Measurements from ENCODE around the gene ZBTB37.
"Not testable (repeated sequence)": the region's sequence is repeated elsewhere in the genome, so short reads cannot be mapped to it uniquely, and the experiment has no call there.

Gene ZBTB37

GRCh38 chr1:173867141-173867752, 933 bp upstream of the ZBTB37 start:
- peaks cover 60% of the 10 kb centered on the region for H3K36me3 ChIP-seq (ENCODE audit: control insufficient read depth, insufficient read depth, low read length, severe bottlenecking)
- peak overlapping the region; percentile 100 for H3K4me3 ChIP-seq (ENCODE audit: low read length)

GRCh38 chr1:173867753-173868265, 371 bp upstream of the ZBTB37 start, which contains the start of gene GAS5:
TSS of gene GAS5 (minus strand) at chr1:173867989.
- peaks cover 54% of the 10 kb centered on the region for H3K36me3 ChIP-seq (ENCODE audit: control insufficient read depth, insufficient read depth, low read length, severe bottlenecking)

More at GRCh38 chr1:173867141-173867752, 933 bp upstream of the ZBTB37 start:
- H3K9me3 ChIP-seq (ENCODE audit: control insufficient read depth, low read length) = no peaks in the 10 kb centered on the region
- H3K27me3 ChIP-seq (replicated peaks; ENCODE audit: control insufficient read depth, insufficient read depth, low read length) = no peaks in the 10 kb centered on the region
- DNase-seq (ENCODE audit: low read depth) = no peak
- peaks cover 49% of the 10 kb centered on the region for H3K4me1 ChIP-seq (ENCODE audit: control insufficient read depth, insufficient read depth, low read length)
- H3K9ac ChIP-seq (ENCODE audit: low read length) = peak overlapping the region; percentile 95

GRCh38 chr1:173869021-173869359, 810 bp downstream of the ZBTB37 start:
- Histone ChIP-seq H3K4me1 (ENCODE audit: control insufficient read depth, insufficient read depth, low read length) (peaks cover 41% of the 10 kb centered on the region), H3K9me3 (ENCODE audit: control insufficient read depth, low read length) (no peaks in the 10 kb centered on the region), H3K9ac (ENCODE audit: low read length) (peak overlapping the region; percentile 95), H3K36me3 (ENCODE audit: control insufficient read depth, insufficient read depth, low read length, severe bottlenecking) (peaks cover 46% of the 10 kb centered on the region), H3K27me3 (replicated peaks; ENCODE audit: control insufficient read depth, insufficient read depth, low read length) (no peaks in the 10 kb centered on the region), H3K4me3 (ENCODE audit: low read length) (peak overlapping the region; percentile 100)
- no peak for DNase-seq (ENCODE audit: low read depth)

More at GRCh38 chr1:173867753-173868265, 371 bp upstream of the ZBTB37 start, which contains the start of gene GAS5:
- Histone ChIP-seq H3K27me3 (replicated peaks; ENCODE audit: control insufficient read depth, insufficient read depth, low read length) (no peaks in the 10 kb centered on the region), H3K4me3 (ENCODE audit: low read length) (peak within 1 kb of the TSS; percentile 100), H3K9ac (ENCODE audit: low read length) (peak within 1 kb of the TSS; percentile 95), H3K4me1 (ENCODE audit: control insufficient read depth, insufficient read depth, low read length) (peaks cover 49% of the 10 kb centered on the region), H3K9me3 (ENCODE audit: control insufficient read depth, low read length) (no peaks in the 10 kb centered on the region)
- peak; percentile 100 for DNase-seq (ENCODE audit: low read depth)

GRCh38 chr1:173870252-173871075, 2.3 kb downstream of the ZBTB37 start:
- Histone ChIP-seq H3K27me3 (replicated peaks; ENCODE audit: control insufficient read depth, insufficient read depth, low read length) (no peaks in the 10 kb centered on the region), H3K9ac (ENCODE audit: low read length) (peak overlapping the region; percentile 15), H3K36me3 (ENCODE audit: control insufficient read depth, insufficient read depth, low read length, severe bottlenecking) (peaks cover 39% of the 10 kb centered on the region), H3K9me3 (ENCODE audit: control insufficient read depth, low read length) (no peaks in the 10 kb centered on the region), H3K4me1 (ENCODE audit: control insufficient read depth, insufficient read depth, low read length) (peaks cover 26% of the 10 kb centered on the region), H3K4me3 (ENCODE audit: low read length) (no peak overlapping the region)
- no peak for DNase-seq (ENCODE audit: low read depth)

- Histone ChIP-seq H3K4me1 (ENCODE audit: control insufficient read depth, insufficient read depth, low read length) (peaks cover 20% of the 10 kb centered on the region), H3K27me3 (replicated peaks; ENCODE audit: control insufficient read depth, insufficient read depth, low read length) (no peaks in the 10 kb centered on the region), H3K9ac (ENCODE audit: low read length) (no peak overlapping the region), H3K9me3 (ENCODE audit: control insufficient read depth, low read length) (no peaks in the 10 kb centered on the region), H3K4me3 (ENCODE audit: low read length) (no peak overlapping the region), H3K36me3 (ENCODE audit: control insufficient read depth, insufficient read depth, low read length, severe bottlenecking) (peaks cover 37% of the 10 kb centered on the region)
- no peak for DNase-seq (ENCODE audit: low read depth)
Observed at GRCh38 chr1:173871091-173871490, 2.9 kb downstream of the ZBTB37 start.

- no peaks in the 10 kb centered on the region for H3K9me3 ChIP-seq (ENCODE audit: control insufficient read depth, low read length)
- no peak overlapping the region for H3K9ac ChIP-seq (ENCODE audit: low read length)
- no peaks in the 10 kb centered on the region for H3K27me3 ChIP-seq (replicated peaks; ENCODE audit: control insufficient read depth, insufficient read depth, low read length)
- H3K36me3 ChIP-seq (ENCODE audit: control insufficient read depth, insufficient read depth, low read length, severe bottlenecking) = peaks cover 37% of the 10 kb centered on the region
- H3K4me1 ChIP-seq (ENCODE audit: control insufficient read depth, insufficient read depth, low read length) = peaks cover 16% of the 10 kb centered on the region
- no peak for DNase-seq (ENCODE audit: low read depth)
- H3K4me3 ChIP-seq (ENCODE audit: low read length) = no peak overlapping the region
Observed at GRCh38 chr1:173871500-173871899, 3.3 kb downstream of the ZBTB37 start.

- Histone ChIP-seq H3K36me3 (ENCODE audit: control insufficient read depth, insufficient read depth, low read length, severe bottlenecking) (peaks cover 41% of the 10 kb centered on the region), H3K4me1 (ENCODE audit: control insufficient read depth, insufficient read depth, low read length) (no peaks in the 10 kb centered on the region), H3K4me3 (ENCODE audit: low read length) (no peak overlapping the region), H3K9ac (ENCODE audit: low read length) (no peak overlapping the region), H3K27me3 (replicated peaks; ENCODE audit: control insufficient read depth, insufficient read depth, low read length) (no peaks in the 10 kb centered on the region), H3K9me3 (ENCODE audit: control insufficient read depth, low read length) (no peaks in the 10 kb centered on the region)
- DNase-seq (ENCODE audit: low read depth) = no peak
Observed at GRCh38 chr1:173876732-173877131, 8.6 kb downstream of the ZBTB37 start.

GRCh38 chr1:173878251-173878650, 10.1 kb downstream of the ZBTB37 start:
- Histone ChIP-seq H3K9ac (ENCODE audit: low read length) (no peak overlapping the region), H3K36me3 (ENCODE audit: control insufficient read depth, insufficient read depth, low read length, severe bottlenecking) (peaks cover 41% of the 10 kb centered on the region), H3K9me3 (ENCODE audit: control insufficient read depth, low read length) (no peaks in the 10 kb centered on the region), H3K27me3 (replicated peaks; ENCODE audit: control insufficient read depth, insufficient read depth, low read length) (no peaks in the 10 kb centered on the region), H3K4me3 (ENCODE audit: low read length) (no peak overlapping the region), H3K4me1 (ENCODE audit: control insufficient read depth, insufficient read depth, low read length) (no peaks in the 10 kb centered on the region)
- DNase-seq (ENCODE audit: low read depth) = no peak

- DNase-seq (ENCODE audit: low read depth); H3K9me3 ChIP-seq (ENCODE audit: control insufficient read depth, low read length); H3K4me3 ChIP-seq (ENCODE audit: low read length); H3K4me1 ChIP-seq (ENCODE audit: control insufficient read depth, insufficient read depth, low read length); H3K9ac ChIP-seq (ENCODE audit: low read length); H3K27me3 ChIP-seq (replicated peaks; ENCODE audit: control insufficient read depth, insufficient read depth, low read length): not testable (repeated sequence)
- peaks cover 33% of the 10 kb centered on the region for H3K36me3 ChIP-seq (ENCODE audit: control insufficient read depth, insufficient read depth, low read length, severe bottlenecking)
Observed at GRCh38 chr1:173881117-173881516, 12.9 kb downstream of the ZBTB37 start.

- DNase-seq (ENCODE audit: low read depth) = no peak
- no peaks in the 10 kb centered on the region for H3K4me1 ChIP-seq (ENCODE audit: control insufficient read depth, insufficient read depth, low read length)
- H3K36me3 ChIP-seq (ENCODE audit: control insufficient read depth, insufficient read depth, low read length, severe bottlenecking) = peaks cover 23% of the 10 kb centered on the region
- no peak overlapping the region for H3K4me3 ChIP-seq (ENCODE audit: low read length)
- no peaks in the 10 kb centered on the region for H3K27me3 ChIP-seq (replicated peaks; ENCODE audit: control insufficient read depth, insufficient read depth, low read length)
- H3K9ac ChIP-seq (ENCODE audit: low read length) = no peak overlapping the region
- no peaks in the 10 kb centered on the region for H3K9me3 ChIP-seq (ENCODE audit: control insufficient read depth, low read length)
Observed at GRCh38 chr1:173884701-173885100, 16.5 kb downstream of the ZBTB37 start.

GRCh38 chr1:173886746-173887611, 18.8 kb downstream of the ZBTB37 start:
- Histone ChIP-seq H3K4me3 (ENCODE audit: low read length) (no peak overlapping the region), H3K9ac (ENCODE audit: low read length) (no peak overlapping the region), H3K9me3 (ENCODE audit: control insufficient read depth, low read length) (no peaks in the 10 kb centered on the region), H3K27me3 (replicated peaks; ENCODE audit: control insufficient read depth, insufficient read depth, low read length) (no peaks in the 10 kb centered on the region), H3K36me3 (ENCODE audit: control insufficient read depth, insufficient read depth, low read length, severe bottlenecking) (peaks cover 23% of the 10 kb centered on the region), H3K4me1 (ENCODE audit: control insufficient read depth, insufficient read depth, low read length) (no peaks in the 10 kb centered on the region)
- DNase-seq (ENCODE audit: low read depth) = no peak
